Measurements from ENCODE around the gene FOXK2.
"Not testable (repeated sequence)": the region's sequence is repeated elsewhere in the genome, so short reads cannot be mapped to it uniquely, and the experiment has no call there.

The FOXK2 gene

GRCh38 chr17:82548681-82549303 lies 29.3 kb downstream of the FOXK2 start:
- Mint-ChIP-seq H3K36me3 (ENCODE audit: low read depth) (peaks cover 10% of the 10 kb centered on the region), H3K4me3 (no peak overlapping the region), H3K27ac (peak overlapping the region; percentile 0 to 58 (median 53)), H3K9me3 (no peaks in the 10 kb centered on the region), H3K4me1 (peaks cover 39% of the 10 kb centered on the region), H3K27me3 (ENCODE audit: low read depth) (no peaks in the 10 kb centered on the region)
- TF ChIP-seq CTCF (IDR thresholded peaks at IDR 0.05; ENCODE audit: unreplicated experiment in 3 of 3): no peak

- Mint-ChIP-seq H3K27ac (peak overlapping the region in 2 of 3 experiments; percentile 71 to 73), H3K27me3 (ENCODE audit: low read depth) (no peaks in the 10 kb centered on the region), H3K9me3 (no peaks in the 10 kb centered on the region), H3K4me3 (no peak overlapping the region), H3K36me3 (ENCODE audit: low read depth) (peaks cover 7% of the 10 kb centered on the region), H3K4me1 (peaks cover 32% of the 10 kb centered on the region)
- TF ChIP-seq CTCF (IDR thresholded peaks at IDR 0.05; ENCODE audit: unreplicated experiment in 3 of 3): peak; percentile 56 to 60 (median 59)
Observed at GRCh38 chr17:82551779-82552457, 32.4 kb downstream of the FOXK2 start.

GRCh38 chr17:82552580-82552979 lies 33.0 kb downstream of the FOXK2 start:
- no peaks in the 10 kb centered on the region for H3K9me3 Mint-ChIP-seq
- H3K4me3 Mint-ChIP-seq: no peak overlapping the region

GRCh38 chr17:82553210-82553930 lies 33.8 kb downstream of the FOXK2 start:
- no peak overlapping the region for H3K27ac Mint-ChIP-seq
- H3K36me3 Mint-ChIP-seq (ENCODE audit: low read depth): peaks cover under 1% of the 10 kb centered on the region
- H3K4me3 Mint-ChIP-seq: no peak overlapping the region
- TF ChIP-seq CTCF (IDR thresholded peaks at IDR 0.05; ENCODE audit: unreplicated experiment in 3 of 3): no peak
- no peaks in the 10 kb centered on the region for H3K27me3 Mint-ChIP-seq (ENCODE audit: low read depth)
- no peaks in the 10 kb centered on the region for H3K9me3 Mint-ChIP-seq
- peaks cover 31% of the 10 kb centered on the region for H3K4me1 Mint-ChIP-seq

More at GRCh38 chr17:82552580-82552979, 33.0 kb downstream of the FOXK2 start:
- peak overlapping the region in 2 of 3 experiments; percentile 71 to 73 for H3K27ac Mint-ChIP-seq
- peaks cover 7% of the 10 kb centered on the region for H3K36me3 Mint-ChIP-seq (ENCODE audit: low read depth)
- no peak for TF ChIP-seq CTCF (IDR thresholded peaks at IDR 0.05; ENCODE audit: unreplicated experiment in 3 of 3)
- H3K27me3 Mint-ChIP-seq (ENCODE audit: low read depth): no peaks in the 10 kb centered on the region
- H3K4me1 Mint-ChIP-seq: peaks cover 31% of the 10 kb centered on the region

GRCh38 chr17:82557510-82557909 lies 38.0 kb downstream of the FOXK2 start:
- not testable (repeated sequence) for H3K27me3 Mint-ChIP-seq (ENCODE audit: low read depth); H3K4me3 Mint-ChIP-seq; H3K27ac Mint-ChIP-seq; H3K9me3 Mint-ChIP-seq; H3K36me3 Mint-ChIP-seq (ENCODE audit: low read depth)
- peaks cover 41% of the 10 kb centered on the region for H3K4me1 Mint-ChIP-seq

- H3K36me3 Mint-ChIP-seq (ENCODE audit: low read depth): no peaks in the 10 kb centered on the region
- no peak for TF ChIP-seq CTCF (IDR thresholded peaks at IDR 0.05; ENCODE audit: unreplicated experiment in 3 of 3)
- H3K9me3 Mint-ChIP-seq: no peaks in the 10 kb centered on the region
- H3K27ac Mint-ChIP-seq: peak overlapping the region in 1 of 3 experiments; percentile 70
- peaks cover 31% of the 10 kb centered on the region for H3K4me1 Mint-ChIP-seq
- H3K27me3 Mint-ChIP-seq (ENCODE audit: low read depth): no peaks in the 10 kb centered on the region
- H3K4me3 Mint-ChIP-seq: no peak overlapping the region
Observed at GRCh38 chr17:82559566-82560251, 40.2 kb downstream of the FOXK2 start.

Data from nephron (organoid).